Bronchial epithelial cell (primary cell): Measurements from ENCODE around the gene MBP. TPM values are rescaled to one million over a fixed set of nuclear protein-coding genes. Genes with fewer than 3 reads are reported as not detected.

Source experiments
- DNase-seq: peaks from one replicate; pipeline ENCODE4 v3.0.0-alpha.2; 2010; ENCODE audit warnings: low read depth
- FAIRE-seq: peaks from 2 replicates; lab custom pipeline; 2011; peaks lifted over from hg19 to GRCh38; lab: Jason Lieb, UNC
- H3K27me3 ChIP-seq: 2 replicates; pipeline ENCODE4 v1.5.1; 2011; ENCODE audit warnings: low read length; ENCODE audit not compliant: control insufficient read depth, insufficient read depth
- H3K36me3 ChIP-seq: 2 replicates; pipeline ENCODE4 v1.5.1; 2011; ENCODE audit warnings: low read length; ENCODE audit not compliant: control insufficient read depth, insufficient read depth
- H3K4me3 ChIP-seq: 2 replicates; pipeline ENCODE4 v1.5.1; 2011; ENCODE audit warnings: mild to moderate bottlenecking, low read depth, low read length, control low read depth
- total RNA-seq: library from RNA; depleted of rRNA; stranded (reverse); fragments of >200 nt; gene quantifications from 2 replicates; pipeline ENCODE4 v1.2.1, GENCODE V29; 2014
- TF ChIP-seq, protein P1 (sequence below): IDR thresholded peaks from 2 replicates; pipeline ENCODE4 v1.5.1; 2011; ENCODE audit warnings: mild to moderate bottlenecking, moderate library complexity, low read length, control low read depth, inconsistent platforms; ENCODE audit not compliant: insufficient read depth, severe bottlenecking

The MBP gene
- total RNA-seq, 1 donor from 2014 or later: 26.6 TPM

DNA sequence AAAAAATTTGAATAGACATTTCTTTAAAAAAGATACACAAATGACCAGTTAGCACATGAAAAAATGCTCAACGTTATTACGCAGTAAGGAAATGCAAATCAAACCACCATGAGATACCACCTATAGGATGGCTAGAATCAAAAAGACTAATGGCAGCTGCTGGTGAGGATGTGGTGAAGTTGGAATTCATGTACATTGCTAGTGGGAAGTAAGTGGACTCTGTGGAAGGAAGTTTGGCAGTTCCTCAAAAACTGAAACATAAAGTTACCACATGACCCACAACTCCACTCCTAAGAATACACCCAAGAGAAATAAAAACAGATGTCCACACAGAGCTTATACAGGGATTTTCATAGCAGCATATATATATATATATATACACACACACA lies 51.2 kb downstream of the MBP start:
- no peak overlapping the region for H3K4me3 ChIP-seq
- H3K27me3 ChIP-seq: no peaks in the 10 kb centered on the region
- TF ChIP-seq, protein P1, sequence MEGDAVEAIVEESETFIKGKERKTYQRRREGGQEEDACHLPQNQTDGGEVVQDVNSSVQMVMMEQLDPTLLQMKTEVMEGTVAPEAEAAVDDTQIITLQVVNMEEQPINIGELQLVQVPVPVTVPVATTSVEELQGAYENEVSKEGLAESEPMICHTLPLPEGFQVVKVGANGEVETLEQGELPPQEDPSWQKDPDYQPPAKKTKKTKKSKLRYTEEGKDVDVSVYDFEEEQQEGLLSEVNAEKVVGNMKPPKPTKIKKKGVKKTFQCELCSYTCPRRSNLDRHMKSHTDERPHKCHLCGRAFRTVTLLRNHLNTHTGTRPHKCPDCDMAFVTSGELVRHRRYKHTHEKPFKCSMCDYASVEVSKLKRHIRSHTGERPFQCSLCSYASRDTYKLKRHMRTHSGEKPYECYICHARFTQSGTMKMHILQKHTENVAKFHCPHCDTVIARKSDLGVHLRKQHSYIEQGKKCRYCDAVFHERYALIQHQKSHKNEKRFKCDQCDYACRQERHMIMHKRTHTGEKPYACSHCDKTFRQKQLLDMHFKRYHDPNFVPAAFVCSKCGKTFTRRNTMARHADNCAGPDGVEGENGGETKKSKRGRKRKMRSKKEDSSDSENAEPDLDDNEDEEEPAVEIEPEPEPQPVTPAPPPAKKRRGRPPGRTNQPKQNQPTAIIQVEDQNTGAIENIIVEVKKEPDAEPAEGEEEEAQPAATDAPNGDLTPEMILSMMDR: no peak
- DNase-seq: no peak
- FAIRE-seq: no peak
- no peaks in the 10 kb centered on the region for H3K36me3 ChIP-seq

DNA sequence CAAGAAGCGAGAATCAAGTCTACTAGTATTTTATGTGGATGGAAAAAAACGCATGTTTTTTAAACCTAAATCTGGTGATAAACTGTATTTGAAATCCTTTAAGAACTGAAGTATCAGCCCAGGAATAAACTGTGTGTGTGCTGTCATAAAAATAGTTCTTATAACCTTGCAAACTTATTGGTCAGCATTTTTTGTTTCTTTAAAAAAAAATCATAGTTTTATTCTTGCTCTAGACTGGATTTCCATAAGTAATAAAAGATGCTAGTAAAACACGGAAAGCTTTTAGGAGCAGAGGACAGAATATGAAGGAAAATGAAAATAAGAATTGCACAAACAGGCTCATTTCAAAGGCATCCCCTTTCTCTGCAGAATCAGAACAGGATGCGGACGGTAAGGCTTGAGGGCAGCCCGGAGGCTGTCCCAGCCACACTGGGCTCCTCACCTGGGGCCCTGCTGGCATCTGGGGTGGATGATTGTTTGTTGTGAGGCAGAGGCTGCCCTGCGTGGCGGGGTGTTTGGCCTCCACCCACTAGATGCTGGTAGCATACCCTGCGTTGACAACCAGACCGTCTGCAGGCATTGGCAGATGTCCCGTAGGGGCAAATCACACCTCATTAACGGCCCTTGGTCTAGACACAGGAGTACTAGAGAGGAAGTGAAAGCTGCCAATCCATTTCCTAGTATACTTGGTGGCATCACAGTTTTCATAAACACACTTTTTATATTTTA lies 52.5 kb downstream of the MBP start:
- H3K4me3 ChIP-seq: no peak overlapping the region
- H3K36me3 ChIP-seq: no peaks in the 10 kb centered on the region
- TF ChIP-seq, protein P1: no peak
- FAIRE-seq (no peak), DNase-seq (no peak)
- H3K27me3 ChIP-seq: no peaks in the 10 kb centered on the region

DNA sequence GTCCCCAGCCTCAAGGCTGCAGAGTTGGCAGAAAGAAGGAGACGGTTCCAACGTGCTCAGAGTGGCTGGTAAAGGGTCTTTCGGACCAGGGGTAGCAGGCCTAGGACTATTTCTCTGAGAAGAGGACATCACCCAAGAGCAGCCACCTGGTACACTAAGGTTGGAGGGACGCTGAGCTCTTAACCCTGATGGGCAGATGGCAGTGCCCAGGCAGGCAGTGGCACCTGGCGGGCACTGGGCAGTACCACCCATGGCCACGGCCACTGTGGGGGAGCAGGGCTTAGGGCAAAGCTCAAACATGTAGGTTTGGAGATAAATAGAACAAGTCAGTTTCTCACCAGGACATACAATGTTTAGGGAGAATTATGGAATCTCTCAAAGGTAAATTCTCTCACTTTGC lies 53.5 kb downstream of the MBP start:
- no peaks in the 10 kb centered on the region for H3K36me3 ChIP-seq
- no peaks in the 10 kb centered on the region for H3K27me3 ChIP-seq
- FAIRE-seq (no peak), DNase-seq (no peak)
- TF ChIP-seq, protein P1: no peak
- no peak overlapping the region for H3K4me3 ChIP-seq

DNA sequence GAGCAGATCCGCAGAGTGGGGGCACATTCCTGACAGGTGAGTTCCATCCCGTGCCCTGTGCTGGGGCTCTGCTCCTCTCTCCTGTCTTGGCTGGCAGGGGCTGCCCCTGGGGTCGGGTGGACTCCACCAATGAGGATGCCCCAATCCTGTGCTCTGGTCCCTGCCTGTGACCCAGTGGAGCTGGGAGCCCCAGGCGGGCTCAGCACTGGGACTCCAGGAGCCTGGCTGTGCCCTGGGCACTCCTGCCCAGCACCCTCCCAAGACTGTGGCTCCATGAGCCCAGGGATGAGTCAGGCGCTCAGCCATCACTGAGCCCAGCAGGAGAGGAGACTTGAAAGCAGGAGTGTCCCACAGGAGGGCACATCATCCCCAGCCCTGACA lies 53.9 kb downstream of the MBP start:
- DNase-seq (no peak), FAIRE-seq (no peak)
- Histone ChIP-seq H3K27me3 (no peaks in the 10 kb centered on the region), H3K36me3 (no peaks in the 10 kb centered on the region), H3K4me3 (no peak overlapping the region)
- TF ChIP-seq, protein P1: no peak

DNA sequence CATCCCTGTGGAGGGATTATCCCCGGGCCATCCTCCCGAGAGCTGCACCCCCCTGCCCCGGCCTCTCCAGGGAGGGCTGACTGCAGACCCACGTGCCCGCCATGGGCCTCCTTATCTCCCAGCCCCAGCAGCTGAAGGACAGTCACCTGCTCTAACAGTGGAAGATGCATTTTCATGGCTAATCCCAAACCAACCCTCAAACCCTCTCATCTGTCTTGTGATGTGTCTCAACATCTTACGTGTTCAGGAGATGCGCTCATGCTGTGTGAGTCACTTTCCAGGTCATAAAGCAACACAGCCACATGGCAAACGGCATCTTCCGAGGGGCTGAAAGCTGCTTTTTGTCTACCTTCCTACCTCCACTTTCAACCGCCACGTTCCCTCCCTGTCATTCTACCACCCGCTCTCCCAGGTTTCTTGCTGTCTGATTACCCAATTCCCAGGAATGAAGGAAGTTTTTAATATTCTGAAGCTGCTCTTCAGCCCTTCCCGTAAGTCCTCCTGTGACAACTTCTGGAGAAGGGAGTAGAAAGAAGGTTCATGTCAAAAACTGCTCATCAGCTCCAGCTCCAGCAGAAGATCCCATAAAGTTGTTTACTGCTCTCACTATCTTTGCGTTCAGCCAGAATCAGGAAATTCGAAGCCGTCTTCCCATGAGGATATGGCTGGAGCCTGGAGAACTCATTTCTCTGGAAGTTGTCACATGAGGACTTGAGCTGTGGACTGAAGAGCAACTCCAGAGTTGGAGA lies 54.5 kb downstream of the MBP start:
- peak; percentile 72 for FAIRE-seq
- no peaks in the 10 kb centered on the region for H3K27me3 ChIP-seq
- TF ChIP-seq, protein P1: no peak
- H3K4me3 ChIP-seq: no peak overlapping the region
- DNase-seq: peak; percentile 23
- H3K36me3 ChIP-seq: no peaks in the 10 kb centered on the region
